Breast epithelium (tissue), 4 donors: ENCODE data around the gene ABRAXAS1. TPM values are rescaled to one million over a fixed set of nuclear protein-coding genes. Genes with fewer than 3 reads are reported as not detected.

Experiments
- DNase-seq, 2 donors: peaks; one replicate each; pipeline ENCODE4 v3.0.0-alpha.2; 2019; ENCODE audit warnings: low spot score in 2 of 2
- H3K27ac ChIP-seq, 2 donors: fragments of 200-600 bp; sonication (generic) in 1 of 2; one replicate each; pipeline ENCODE4 v1.5.1; 2016 to 2019; ENCODE audit warnings: mild to moderate bottlenecking in 1 of 2
- H3K27me3 ChIP-seq, 2 donors: fragments of 200-600 bp; sonication (generic) in 1 of 2; one replicate each; pipeline versions ENCODE4 v1.5.1 to v1.6.0; 2017 to 2019; ENCODE audit warnings: control low read depth in 1 of 2, mild to moderate bottlenecking in 1 of 2
- H3K36me3 ChIP-seq: fragments of 200-600 bp; one replicate; pipeline ENCODE4 v1.5.1; 2019
- H3K4me1 ChIP-seq, 2 donors: fragments of 200-600 bp; sonication (generic); one replicate each; pipeline ENCODE4 v1.5.1; 2016 to 2019; ENCODE audit warnings: control low read depth in 1 of 2
- H3K4me3 ChIP-seq, 3 donors: fragments of 200-600 bp; sonication (generic); 1 replicate in 2 of 3; 2 replicates in 1 of 3; pipeline ENCODE4 v1.5.1; 2016 to 2019; ENCODE audit warnings: mild to moderate bottlenecking in 3 of 3, moderate library complexity in 2 of 3
- H3K9me3 ChIP-seq, 2 donors: fragments of 200-600 bp; sonication (generic) in 1 of 2; one replicate each; pipeline ENCODE4 v1.5.1; 2016 to 2019; ENCODE audit warnings: control low read depth in 1 of 2
- POLR2A ChIP-seq: fragments of 450-650 bp; IDR thresholded peaks from one replicate; pipeline ENCODE4 v1.6.1; 2016; ENCODE audit warnings: antibody characterized with exemption, mild to moderate bottlenecking, moderate library complexity
- POLR2AphosphoS5 ChIP-seq, 3 donors: sonication (generic); formaldehyde crosslinking; IDR thresholded peaks; one replicate each; pipeline ENCODE4 v1.6.1; 2017; ENCODE audit warnings: antibody characterized with exemption in 3 of 3
- intact Hi-C: fragments of 100-400 bp; cut with DNase I; formaldehyde crosslinking; loops from one replicate; pipeline ENCODE4 v1.15.1; 2023; ENCODE audit warnings: low total_unique reads
- total RNA-seq, 3 donors: library from RNA; depleted of rRNA; stranded (reverse); fragments of >200 nt; gene quantifications; one replicate each; pipeline ENCODE4 v1.1.0, GENCODE V29; 2016
- TF ChIP-seq, protein P1 (sequence below), 3 donors: fragments of 450-650 bp; IDR thresholded peaks; one replicate each; pipeline ENCODE4 v1.5.1; 2016 to 2017; ENCODE audit warnings: antibody characterized with exemption in 3 of 3, mild to moderate bottlenecking in 3 of 3, moderate library complexity in 3 of 3

ABRAXAS1 gene
- total RNA-seq, 3 donors from 2014 or later = 13.8 to 17.4 (median 15.4) TPM

DNA sequence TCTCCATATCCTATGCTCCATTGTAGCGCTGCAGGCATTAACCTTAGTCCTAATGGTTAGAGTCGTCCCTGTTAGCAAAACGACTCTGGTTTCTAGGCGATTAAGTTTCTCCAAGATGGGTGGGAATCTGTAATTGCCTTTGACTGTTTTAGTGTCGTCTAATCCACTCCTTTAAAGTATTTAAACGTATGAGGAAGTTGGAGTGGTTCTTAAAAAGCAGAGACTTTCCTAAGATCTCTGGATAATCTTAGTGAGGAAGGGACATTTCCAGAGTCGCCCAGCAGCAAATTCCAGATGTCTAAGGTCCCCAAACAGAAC, 28.8 kb downstream of the ABRAXAS1 start:
- Histone ChIP-seq H3K4me1 (peaks cover 0 to 5% of the 10 kb centered on the region in 2 donors), H3K27ac (peak overlapping the region; percentile 98), H3K4me3 (peak overlapping the region; percentile 70 to 85 (median 83)), H3K9me3 (no peaks in the 10 kb centered on the region), H3K36me3 (peaks cover 5% of the 10 kb centered on the region), H3K27me3 (no peaks in the 10 kb centered on the region)
- DNase-seq = no peak
- TF ChIP-seq POLR2A (no peak), POLR2AphosphoS5 (IDR thresholded peaks at IDR 0.05) (no peak)
- TF ChIP-seq, protein P1, sequence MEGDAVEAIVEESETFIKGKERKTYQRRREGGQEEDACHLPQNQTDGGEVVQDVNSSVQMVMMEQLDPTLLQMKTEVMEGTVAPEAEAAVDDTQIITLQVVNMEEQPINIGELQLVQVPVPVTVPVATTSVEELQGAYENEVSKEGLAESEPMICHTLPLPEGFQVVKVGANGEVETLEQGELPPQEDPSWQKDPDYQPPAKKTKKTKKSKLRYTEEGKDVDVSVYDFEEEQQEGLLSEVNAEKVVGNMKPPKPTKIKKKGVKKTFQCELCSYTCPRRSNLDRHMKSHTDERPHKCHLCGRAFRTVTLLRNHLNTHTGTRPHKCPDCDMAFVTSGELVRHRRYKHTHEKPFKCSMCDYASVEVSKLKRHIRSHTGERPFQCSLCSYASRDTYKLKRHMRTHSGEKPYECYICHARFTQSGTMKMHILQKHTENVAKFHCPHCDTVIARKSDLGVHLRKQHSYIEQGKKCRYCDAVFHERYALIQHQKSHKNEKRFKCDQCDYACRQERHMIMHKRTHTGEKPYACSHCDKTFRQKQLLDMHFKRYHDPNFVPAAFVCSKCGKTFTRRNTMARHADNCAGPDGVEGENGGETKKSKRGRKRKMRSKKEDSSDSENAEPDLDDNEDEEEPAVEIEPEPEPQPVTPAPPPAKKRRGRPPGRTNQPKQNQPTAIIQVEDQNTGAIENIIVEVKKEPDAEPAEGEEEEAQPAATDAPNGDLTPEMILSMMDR (IDR thresholded peaks at IDR 0.05) = no peak
- intact Hi-C loops = no loop called here

DNA sequence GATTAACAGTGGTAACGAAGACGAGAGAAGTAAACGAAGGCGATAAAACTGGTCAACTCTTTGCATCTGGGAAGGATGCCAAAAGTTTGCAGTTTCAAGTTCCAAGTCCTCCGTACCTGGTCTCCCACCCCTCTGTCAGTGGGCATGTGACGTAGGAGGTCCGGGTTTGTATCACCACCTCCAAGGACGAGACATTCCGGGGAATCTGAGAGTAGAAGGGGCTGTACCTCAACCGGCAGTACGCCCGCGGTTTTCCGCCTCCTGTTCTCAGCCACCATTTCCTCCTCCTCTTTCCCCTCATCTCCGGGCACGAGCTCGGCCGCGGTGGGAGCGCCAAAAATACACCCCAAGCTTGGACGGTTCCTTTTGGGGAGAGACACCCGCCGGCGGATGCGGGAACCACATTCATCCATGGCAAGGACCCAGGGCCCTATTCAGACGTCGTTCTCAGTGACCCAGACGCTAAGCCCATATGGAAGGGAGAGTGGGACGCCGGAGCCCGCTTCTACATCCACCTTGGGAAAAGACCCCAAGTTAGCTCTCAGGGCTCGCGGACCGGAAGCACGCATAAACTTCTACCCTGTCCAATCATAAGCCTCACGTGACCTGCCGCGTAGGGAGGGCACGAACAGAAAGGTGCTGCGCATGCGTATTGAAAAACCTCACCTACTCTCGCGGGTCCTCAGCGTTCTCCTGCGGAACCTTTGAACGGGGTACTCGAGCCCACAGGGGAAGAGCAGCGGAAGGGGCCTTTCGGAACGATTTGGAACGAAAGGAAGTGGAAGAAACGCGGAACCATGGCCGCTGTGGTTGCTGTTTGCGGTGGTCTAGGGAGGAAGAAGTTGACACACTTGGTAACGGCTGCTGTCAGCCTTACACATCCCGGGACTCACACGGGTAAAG, 29.4 kb downstream of the ABRAXAS1 start, which contains the start of the genes HELQ and MRPS18C:
TSS of gene HELQ (minus strand) at position 543 of the 903 bp plus-strand sequence. CDS start at position 413, 130 bp downstream.
TSS of gene MRPS18C (plus strand) at position 778 of the 903 bp plus-strand sequence. CDS start at position 798, 20 bp downstream.
- no peaks in the 10 kb centered on the region for H3K27me3 ChIP-seq
- peaks cover 5% of the 10 kb centered on the region for H3K36me3 ChIP-seq
- peaks cover 0 to 5% of the 10 kb centered on the region in 2 donors for H3K4me1 ChIP-seq
- intact Hi-C loops = no loop called here
- peak; percentile 85 to 93 (median 89) for TF ChIP-seq POLR2AphosphoS5 (IDR thresholded peaks at IDR 0.05)
- TF ChIP-seq POLR2A = peak; percentile 68
- TF ChIP-seq, protein P1 (IDR thresholded peaks at IDR 0.05) = peak; percentile 15 to 33 (median 16)
- H3K27ac ChIP-seq = peak within 1 kb of the TSS; percentile 98
- H3K4me3 ChIP-seq = peak within 1 kb of the TSS; percentile 70 to 85 (median 83)
- peak; percentile 94 to 98 for DNase-seq
- no peaks in the 10 kb centered on the region for H3K9me3 ChIP-seq

DNA sequence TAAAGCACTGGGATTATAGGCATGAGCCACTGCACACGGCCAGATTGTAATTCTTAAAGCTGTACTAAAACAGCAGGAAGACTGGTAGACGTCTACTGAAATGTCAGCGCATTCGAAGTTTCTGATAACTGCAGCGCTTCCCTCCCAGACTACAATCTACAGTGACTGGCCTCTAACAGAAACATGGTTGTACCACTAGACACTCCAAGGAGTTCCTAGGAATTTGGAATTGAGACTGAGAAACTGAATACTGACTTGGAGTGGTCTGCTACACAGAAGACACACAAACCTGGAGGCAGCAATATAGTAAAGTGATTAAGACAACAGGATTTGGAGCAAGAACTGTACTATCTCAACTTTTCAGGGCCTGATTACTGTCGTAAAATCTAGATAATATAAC, 30.2 kb downstream of the ABRAXAS1 start:
- H3K4me3 ChIP-seq = peak overlapping the region; percentile 70 to 85 (median 83)
- H3K9me3 ChIP-seq = no peaks in the 10 kb centered on the region
- TF ChIP-seq POLR2A (no peak), POLR2AphosphoS5 (IDR thresholded peaks at IDR 0.05) (no peak)
- TF ChIP-seq, protein P1 (IDR thresholded peaks at IDR 0.05) = no peak
- no peak for DNase-seq
- H3K27me3 ChIP-seq = no peaks in the 10 kb centered on the region
- H3K4me1 ChIP-seq = peaks cover 0 to 5% of the 10 kb centered on the region in 2 donors
- peaks cover 4% of the 10 kb centered on the region for H3K36me3 ChIP-seq
- peak overlapping the region; percentile 98 for H3K27ac ChIP-seq
- intact Hi-C loops = no loop called here

DNA sequence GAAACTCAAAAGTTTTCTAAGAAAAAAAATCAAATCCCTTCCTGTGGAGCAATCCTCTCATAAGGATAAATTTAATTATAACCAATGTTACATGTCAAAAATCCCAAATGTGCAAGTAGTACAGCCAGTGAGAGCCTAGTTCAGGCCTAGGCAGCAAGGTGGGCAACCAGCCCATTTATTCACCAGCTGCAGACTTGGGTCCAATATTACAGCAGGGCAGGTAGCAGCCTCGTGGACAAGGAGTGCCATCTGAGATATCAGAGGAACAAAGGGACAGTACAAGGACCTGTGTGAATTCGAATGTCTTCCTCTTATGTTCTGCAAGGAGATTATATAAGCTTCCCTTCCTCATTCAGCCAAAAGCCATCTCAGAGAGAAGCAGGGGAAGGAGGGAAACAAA, 35.9 kb downstream of the ABRAXAS1 start:
- Histone ChIP-seq H3K4me3 (no peak overlapping the region), H3K27me3 (no peaks in the 10 kb centered on the region), H3K27ac (no peak overlapping the region), H3K4me1 (peaks cover 0 to 3% of the 10 kb centered on the region in 2 donors), H3K36me3 (no peaks in the 10 kb centered on the region), H3K9me3 (no peaks in the 10 kb centered on the region)
- no peak for DNase-seq
- no peak for TF ChIP-seq POLR2A
- no peak for TF ChIP-seq POLR2AphosphoS5 (IDR thresholded peaks at IDR 0.05)
- TF ChIP-seq, protein P1 (IDR thresholded peaks at IDR 0.05) = no peak
- intact Hi-C loops = no loop called here

DNA sequence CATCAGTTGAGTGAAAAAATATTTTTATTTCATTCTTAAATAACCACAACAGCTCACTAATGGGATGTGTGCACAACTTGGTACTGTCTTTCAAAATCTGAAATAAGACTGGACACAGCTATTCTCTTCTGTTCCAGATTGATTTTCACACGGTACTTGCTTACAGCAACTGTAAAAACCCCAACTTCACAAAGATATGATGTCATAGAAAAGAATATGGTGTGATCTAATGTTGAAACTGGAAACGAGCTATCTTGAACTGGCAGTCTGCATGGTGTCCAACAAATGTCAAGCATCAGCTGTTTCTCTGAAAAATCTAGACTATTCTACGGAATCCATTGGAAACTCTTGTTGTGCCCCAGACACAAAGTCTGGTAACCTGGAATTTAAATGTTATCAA, 44.0 kb downstream of the ABRAXAS1 start:
- H3K4me1 ChIP-seq = no peaks in the 10 kb centered on the region
- H3K27me3 ChIP-seq = no peaks in the 10 kb centered on the region
- no peaks in the 10 kb centered on the region for H3K9me3 ChIP-seq
- DNase-seq = no peak
- TF ChIP-seq, protein P1 (IDR thresholded peaks at IDR 0.05) = no peak
- no peak for TF ChIP-seq POLR2A
- H3K36me3 ChIP-seq = no peaks in the 10 kb centered on the region
- no peak overlapping the region for H3K4me3 ChIP-seq
- intact Hi-C loops = no loop called here
- no peak overlapping the region for H3K27ac ChIP-seq
